ENCODE measurements around the gene SMOC1.

SMOC1 gene

GRCh38 chr14:69986336-69986735 is 107.1 kb downstream of the SMOC1 start:
- DNase-seq = no peak

DNA sequence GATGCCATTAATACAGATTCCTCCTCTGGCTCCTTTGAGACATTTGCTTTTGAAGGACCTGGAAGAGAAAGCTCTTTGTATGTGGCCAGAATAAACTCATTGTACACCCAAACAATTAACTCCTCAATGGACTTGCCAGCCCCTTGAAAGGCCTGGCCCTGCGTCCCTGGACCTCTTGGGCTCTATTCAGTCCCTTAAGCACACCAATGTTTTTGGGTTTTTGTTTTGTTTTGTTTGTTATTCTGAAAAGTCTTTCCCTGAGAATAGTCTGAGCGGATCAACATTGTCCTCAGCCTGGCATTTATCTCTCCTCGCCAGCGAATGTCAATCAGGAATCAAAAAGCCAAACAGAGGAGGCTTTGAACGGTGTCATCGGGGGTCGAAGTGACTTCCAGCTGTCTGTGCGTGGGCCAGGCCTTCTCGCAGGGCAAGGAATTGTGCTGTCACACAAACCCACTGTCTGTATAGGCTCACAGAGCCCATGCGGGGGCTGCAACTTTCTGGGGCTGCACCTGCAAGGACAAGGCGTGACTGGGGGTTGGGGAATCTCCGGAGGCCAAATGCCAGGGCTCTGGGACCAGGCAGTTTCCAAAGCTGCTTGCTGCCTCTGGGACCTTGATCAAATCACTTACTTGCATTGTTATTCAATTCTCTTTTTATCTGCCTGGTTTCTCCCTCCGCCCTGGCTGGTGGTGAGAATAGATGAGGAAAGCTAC is 108.3 kb downstream of the SMOC1 start:
- no peak for DNase-seq

- DNase-seq = no peak
Measured at GRCh38 chr14:69988979-69989378, 109.8 kb downstream of the SMOC1 start.

DNA sequence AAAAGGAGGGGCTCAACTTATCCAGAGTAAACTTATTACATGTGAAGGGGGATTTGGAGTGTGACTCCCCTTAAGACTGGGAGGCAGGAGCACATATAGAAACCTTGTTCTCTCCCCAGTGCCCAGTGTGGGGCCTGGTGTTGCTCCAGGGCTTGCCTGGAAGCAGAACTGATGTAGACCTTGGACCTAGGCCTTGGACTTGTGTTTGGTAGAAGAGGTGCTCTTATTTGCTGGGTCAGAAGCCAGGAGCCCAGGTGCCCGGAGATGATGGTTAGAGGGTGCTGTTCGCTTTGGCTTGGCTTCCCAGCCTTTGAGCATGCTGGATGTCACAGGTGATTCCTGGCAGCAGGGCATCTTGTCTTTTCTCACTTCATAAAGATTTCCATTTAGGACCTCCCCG is 110.4 kb downstream of the SMOC1 start:
- no peak for DNase-seq

DNA sequence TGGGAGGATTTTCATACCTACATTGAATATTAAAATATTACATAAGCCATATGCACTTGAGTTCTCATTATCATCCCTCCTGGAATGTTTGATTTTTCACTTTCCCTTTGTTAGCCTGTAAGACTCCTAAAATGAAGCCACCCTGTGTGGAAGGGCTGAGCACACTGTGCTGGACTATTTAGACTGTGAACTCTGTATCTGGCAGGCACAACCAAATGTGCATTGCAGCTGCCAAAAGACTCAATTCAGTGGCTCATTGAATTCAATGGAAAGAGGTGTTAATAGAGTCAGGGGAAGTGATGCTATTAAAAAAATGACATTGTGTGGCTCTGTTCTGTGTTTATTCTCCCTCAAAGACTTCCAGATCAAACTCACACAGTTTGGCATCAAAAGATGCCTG is 111.1 kb downstream of the SMOC1 start:
- DNase-seq = no peak

DNA sequence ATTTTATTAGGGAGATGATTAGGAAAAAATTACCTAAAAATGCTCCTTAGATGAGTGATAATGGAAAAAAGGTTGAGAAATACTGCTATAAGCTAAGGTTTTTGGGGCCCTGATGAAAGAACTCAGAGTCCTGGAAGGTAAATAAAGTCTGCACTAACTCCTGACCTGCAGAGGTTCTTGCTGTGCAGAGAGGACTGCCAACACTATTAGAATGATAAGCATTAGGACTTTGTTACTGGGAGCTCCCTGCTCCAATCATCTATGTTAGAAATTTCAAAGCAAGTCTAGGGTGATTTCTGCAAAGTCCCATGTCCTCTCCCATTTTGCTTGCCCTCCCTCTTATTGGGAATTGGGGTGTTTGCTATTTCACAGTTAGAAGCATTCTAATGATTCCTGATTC is 112.2 kb downstream of the SMOC1 start:
- no peak for DNase-seq

GRCh38 chr14:69992564-69992963 is 113.3 kb downstream of the SMOC1 start:
- DNase-seq = no peak

GRCh38 chr14:69993326-69993725 is 114.1 kb downstream of the SMOC1 start:
- no peak for DNase-seq

- DNase-seq = no peak
Measured at GRCh38 chr14:69994002-69994401, 114.8 kb downstream of the SMOC1 start.

DNA sequence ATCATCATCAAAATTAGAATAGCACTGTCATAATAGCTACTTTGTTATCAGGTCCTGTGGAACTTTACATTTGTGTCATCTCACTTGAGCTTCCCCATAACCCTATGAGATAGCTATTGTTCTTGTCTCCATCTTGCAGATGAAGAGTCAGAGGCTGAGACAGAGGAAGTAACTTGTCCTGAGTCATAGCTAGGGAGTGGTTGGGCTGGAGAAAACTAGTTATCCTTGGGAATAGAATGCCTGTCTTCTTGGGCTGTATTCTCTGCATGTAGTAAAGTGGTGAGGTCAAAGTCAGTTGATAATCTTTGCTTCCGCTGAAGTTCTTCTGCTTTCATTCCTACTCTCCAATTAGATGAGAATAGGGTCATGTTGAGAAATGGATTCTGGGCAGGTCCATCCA is 117.0 kb downstream of the SMOC1 start:
- DNase-seq = no peak

GRCh38 chr14:69997849-69998248 is 118.6 kb downstream of the SMOC1 start:
- DNase-seq = no peak

DNA sequence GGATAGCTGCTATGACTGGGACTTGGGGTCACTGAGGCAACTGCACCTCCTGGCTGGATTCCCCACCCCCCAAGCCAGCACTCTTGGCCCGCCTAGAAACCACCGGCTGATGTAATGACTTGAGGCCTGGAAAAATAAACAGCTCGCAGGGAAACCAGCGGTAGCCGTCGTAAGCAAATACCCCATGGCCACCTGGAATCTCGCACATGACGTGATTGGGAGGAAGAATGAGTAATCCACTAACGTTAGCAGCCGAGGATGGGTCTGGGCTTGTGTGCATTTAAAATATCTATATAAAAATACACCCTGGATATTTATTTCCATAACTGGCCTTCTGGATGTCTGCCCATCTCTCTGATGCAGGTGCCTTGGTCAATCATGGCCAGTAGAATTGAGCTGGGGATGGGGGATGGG is 120.1 kb downstream of the SMOC1 start:
- DNase-seq = no peak

DNA sequence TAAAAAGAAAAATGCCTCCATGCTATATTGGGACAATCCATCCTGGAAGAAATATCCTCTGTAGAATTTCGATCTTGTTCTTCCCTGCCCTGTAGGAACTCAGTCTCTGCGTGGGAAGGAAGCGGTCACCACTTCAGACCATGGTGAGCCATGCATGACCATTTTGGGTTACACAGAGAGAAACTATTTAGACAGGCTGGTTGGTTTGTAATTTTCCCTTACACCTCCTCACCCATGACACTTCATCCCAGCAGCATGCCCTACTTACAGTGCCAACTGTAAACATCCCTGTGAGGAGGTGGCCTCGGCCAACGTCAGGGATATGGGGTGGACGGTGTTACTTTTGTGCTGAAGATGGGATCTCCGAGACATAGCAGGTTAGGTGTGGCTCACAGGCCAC is 121.4 kb downstream of the SMOC1 start:
- no peak for DNase-seq

DNA sequence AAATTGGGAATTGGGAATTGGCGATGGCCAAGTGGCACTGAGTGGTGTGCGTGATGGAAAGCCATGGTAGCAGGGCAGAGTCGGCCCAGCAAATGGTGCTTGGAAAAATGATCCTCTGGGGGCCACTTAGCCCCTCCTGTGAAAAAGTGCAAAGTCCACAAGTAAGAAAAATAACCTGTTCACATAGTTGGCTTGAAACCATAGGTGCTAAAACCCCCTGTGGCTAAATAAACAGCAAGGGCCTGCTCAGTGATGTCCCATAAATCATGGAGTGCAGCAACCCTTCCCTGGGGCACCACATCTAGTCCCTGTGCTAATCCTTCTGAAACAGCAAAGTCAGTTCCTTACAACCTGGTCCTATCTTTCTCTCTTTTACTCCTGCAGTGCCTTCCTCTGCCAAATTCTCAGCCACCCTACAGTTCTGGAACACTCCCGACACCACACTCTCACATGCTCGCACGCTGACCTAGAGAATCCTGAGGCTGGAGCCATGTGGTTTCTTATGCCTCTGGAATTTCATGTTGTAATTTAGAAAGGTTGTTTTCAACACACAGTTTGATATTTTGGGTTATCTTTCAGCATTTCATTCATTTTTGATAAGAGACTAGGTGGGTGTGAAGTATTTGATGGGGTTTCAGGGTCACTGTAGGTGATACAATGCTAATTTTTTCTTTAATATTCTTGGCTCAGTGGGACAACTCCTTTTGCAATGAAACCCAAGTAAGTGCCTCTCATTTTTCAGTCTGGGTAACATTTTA is 123.6 kb downstream of the SMOC1 start:
- DNase-seq = no peak

DNA sequence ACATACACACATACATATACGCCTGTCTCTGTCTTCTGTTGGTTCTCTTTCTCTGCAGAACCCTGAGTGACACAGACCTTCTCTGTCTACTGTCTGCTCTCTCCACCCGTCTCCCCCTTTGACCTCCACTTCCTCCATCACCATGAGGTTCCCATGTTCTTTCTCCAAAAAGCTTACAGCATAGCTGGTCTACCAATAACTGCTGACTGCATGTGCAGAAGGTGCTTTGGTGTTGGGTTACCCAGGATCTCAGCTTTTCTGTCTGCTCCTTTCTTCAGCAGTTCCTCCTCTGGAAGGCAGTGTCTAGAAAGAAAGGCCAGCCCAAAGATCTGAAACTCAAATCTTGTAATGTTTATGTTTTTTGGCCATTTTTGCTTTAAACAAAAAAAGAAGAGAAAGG is 125.6 kb downstream of the SMOC1 start:
- no peak for DNase-seq

- DNase-seq = no peak
Measured at GRCh38 chr14:70005281-70005805, 126.1 kb downstream of the SMOC1 start.

GRCh38 chr14:70006699-70007098 is 127.5 kb downstream of the SMOC1 start:
- no peak for DNase-seq

GRCh38 chr14:70008284-70009262 is 129.4 kb downstream of the SMOC1 start:
- no peak for DNase-seq

GRCh38 chr14:70009961-70010360 is 130.7 kb downstream of the SMOC1 start:
- DNase-seq = no peak

DNA sequence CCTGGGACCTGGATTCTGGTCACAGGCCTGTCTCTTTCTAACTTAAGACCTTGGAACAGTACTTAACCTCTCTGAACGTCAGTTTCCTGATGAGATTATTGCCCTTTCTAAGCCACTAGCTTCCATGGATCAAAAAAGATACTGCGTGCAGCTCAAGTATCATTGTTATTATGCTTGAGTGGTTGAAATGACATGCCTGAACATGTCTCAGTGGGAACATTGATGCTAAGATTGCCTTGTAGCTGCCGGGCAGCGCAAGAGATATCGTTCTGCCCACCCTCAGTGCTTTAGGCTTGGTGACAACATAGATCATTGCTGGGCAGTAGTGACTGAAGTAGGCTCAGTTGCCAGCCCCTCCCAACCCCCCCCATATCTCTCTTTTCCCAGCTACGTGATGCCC is 131.9 kb downstream of the SMOC1 start:
- no peak for DNase-seq

- DNase-seq = no peak
Measured at GRCh38 chr14:70011708-70012107, 132.5 kb downstream of the SMOC1 start.

DNA sequence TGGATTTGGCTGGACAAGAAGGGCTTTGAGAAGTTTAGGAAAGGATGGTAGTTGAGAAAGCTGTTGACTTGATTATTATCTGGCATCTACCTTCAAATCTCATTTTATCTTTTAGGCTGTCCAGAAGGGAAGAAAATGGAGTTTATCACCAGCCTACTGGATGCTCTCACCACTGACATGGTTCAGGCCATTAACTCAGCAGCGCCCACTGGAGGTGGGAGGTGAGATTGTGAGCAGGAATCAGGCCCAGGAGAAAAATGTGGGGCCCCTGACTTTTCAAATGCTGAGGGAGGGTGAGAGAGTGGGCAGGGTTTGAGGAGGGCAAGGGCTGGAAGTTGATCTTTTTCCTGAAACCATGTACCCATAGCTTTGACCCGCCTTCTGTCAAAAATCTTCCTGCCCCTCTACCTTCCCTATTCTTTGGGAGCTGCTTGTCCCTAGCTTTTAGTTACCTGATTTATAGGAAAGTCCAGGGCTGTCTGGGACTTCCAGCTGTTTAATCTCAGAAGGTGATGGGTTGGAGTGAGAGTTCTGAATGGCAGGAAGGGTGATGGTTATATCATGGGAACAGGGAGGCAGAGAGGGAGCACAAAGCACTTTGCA is 134.2 kb downstream of the SMOC1 start:
- DNase-seq = peak; percentile 26
